Smooth muscle cell (in vitro differentiated cells): ENCODE results near the gene ATF6B. TPM values are rescaled to one million over a fixed set of nuclear protein-coding genes. Genes with fewer than 3 reads are reported as not detected.
A peak's percentile ranks its signal among the peaks of the same experiment; 100 is the strongest.

Source experiments
- DNase-seq: peaks from one replicate; lab custom pipeline; 2025; ENCODE audit not compliant: unreplicated experiment; lab: John Stamatoyannopoulos, UW
- H2AFZ ChIP-seq: fragments of 200-600 bp; sonication (generic); 2 replicates; pipeline ENCODE4 v1.6.0; 2016; ENCODE audit warnings: antibody characterized with exemption, low read depth, mild to moderate bottlenecking
- H3F3A ChIP-seq: fragments of 200-600 bp; sonication (generic); 2 replicates; pipeline ENCODE4 v1.6.0; 2017; ENCODE audit warnings: antibody characterized with exemption, low read depth
- H3K27ac ChIP-seq: fragments of 200-600 bp; sonication (generic); 2 replicates; pipeline ENCODE4 v1.5.1; 2016; ENCODE audit warnings: low read depth, mild to moderate bottlenecking
- H3K27me3 ChIP-seq: fragments of 200-600 bp; sonication (generic); 2 replicates; pipeline ENCODE4 v1.6.1; 2016; ENCODE audit warnings: low read depth, mild to moderate bottlenecking
- H3K36me3 ChIP-seq: fragments of 200-600 bp; sonication (generic); 2 replicates; pipeline ENCODE4 v1.5.1; 2016; ENCODE audit warnings: low read depth
- H3K4me1 ChIP-seq: fragments of 200-600 bp; sonication (generic); 2 replicates; pipeline ENCODE4 v1.5.1; 2016; ENCODE audit warnings: low read depth
- H3K4me2 ChIP-seq: fragments of 200-600 bp; sonication (generic); 2 replicates; pipeline ENCODE4 v1.6.0; 2016; ENCODE audit warnings: mild to moderate bottlenecking
- H3K4me3 ChIP-seq: fragments of 200-600 bp; sonication (generic); 2 replicates; pipeline ENCODE4 v1.5.1; 2016; ENCODE audit warnings: mild to moderate bottlenecking
- H3K79me2 ChIP-seq: fragments of 200-600 bp; sonication (generic); 2 replicates; pipeline ENCODE4 v1.6.0; 2016; ENCODE audit warnings: low read depth, mild to moderate bottlenecking
- H3K9ac ChIP-seq: fragments of 200-600 bp; sonication (generic); 2 replicates; pipeline ENCODE4 v1.6.0; 2016; ENCODE audit warnings: low read depth
- H3K9me3 ChIP-seq: fragments of 200-600 bp; sonication (generic); replicated peaks from 2 replicates; pipeline ENCODE4 v1.5.1; 2016; ENCODE audit warnings: low read depth
- H4K20me1 ChIP-seq: fragments of 200-600 bp; sonication (generic); 2 replicates; pipeline ENCODE4 v1.6.0; 2016; ENCODE audit warnings: low read depth
- CTCF ChIP-seq: fragments of 200-600 bp; sonication (generic); IDR thresholded peaks from 2 replicates; pipeline ENCODE4 v1.5.1; 2017; ENCODE audit warnings: borderline replicate concordance, mild to moderate bottlenecking, antibody characterized with exemption; ENCODE audit not compliant: insufficient read depth, poor library complexity, severe bottlenecking
- WGBS: methylation state at CpG from one replicate; pipeline ENCODE4 v1.1.7; 2016; ENCODE audit warnings: low lambda C conversion rate; 5-methylcytosine and 5-hydroxymethylcytosine counted together
- polyA plus RNA-seq: library from polyadenylated mRNA; unstranded; fragments of >200 nt; fragmentation: Nextera tagmentation; extraction: Ambion mirVana; gene quantifications from 2 replicates; pipeline ENCODE4 v1.2.1, GENCODE V29; 2016
- total RNA-seq: library from RNA; depleted of rRNA; stranded (reverse); fragments of >200 nt; gene quantifications from 2 replicates; pipeline ENCODE4 v1.2.3, GENCODE V29; 2014

Gene ATF6B
- total and polyA plus RNA-seq, 2 experiments from 2014 or later, result 22.2 to 22.5 TPM

- peak; percentile 28 for DNase-seq
- Histone ChIP-seq H3K79me2 (no peaks in the 10 kb centered on the region), H4K20me1 (peaks cover 11% of the 10 kb centered on the region), H2AFZ (no peak overlapping the region), H3K9ac (no peak overlapping the region), H3K36me3 (no peaks in the 10 kb centered on the region), H3K9me3 (no peaks in the 10 kb centered on the region), H3K4me2 (no peak overlapping the region), H3K4me1 (no peaks in the 10 kb centered on the region), H3K4me3 (no peak overlapping the region), H3K27me3 (peaks cover 29% of the 10 kb centered on the region), H3K27ac (no peak overlapping the region), H3F3A (peaks cover 14% of the 10 kb centered on the region)
- TF ChIP-seq CTCF, result peak; percentile 36
- 46% methylated on average over 11 of the region's 50 CpGs for WGBS
These were observed 40.2 kb downstream of the ATF6B start for GRCh38 chr6:32087574-32088486.

GRCh38 chr6:32086661-32087573 lies 41.1 kb downstream of the ATF6B start:
- no peak overlapping the region for H3K4me3 ChIP-seq
- no peak overlapping the region for H3K27ac ChIP-seq
- no peak overlapping the region for H3K4me2 ChIP-seq
- no peak for DNase-seq
- H2AFZ ChIP-seq, result no peak overlapping the region
- TF ChIP-seq CTCF, result no peak
- H3K9ac ChIP-seq, result no peak overlapping the region
- no peaks in the 10 kb centered on the region for H3K4me1 ChIP-seq
- H3F3A ChIP-seq, result peaks cover 10% of the 10 kb centered on the region
- WGBS, result 49% methylated on average over 20 of the region's 45 CpGs
- no peaks in the 10 kb centered on the region for H3K36me3 ChIP-seq
- no peaks in the 10 kb centered on the region for H3K79me2 ChIP-seq
- peaks cover 29% of the 10 kb centered on the region for H3K27me3 ChIP-seq
- no peaks in the 10 kb centered on the region for H3K9me3 ChIP-seq
- peaks cover 11% of the 10 kb centered on the region for H4K20me1 ChIP-seq

- no peaks in the 10 kb centered on the region for H3K79me2 ChIP-seq
- H2AFZ ChIP-seq, result no peak overlapping the region
- H3K27ac ChIP-seq, result no peak overlapping the region
- H3F3A ChIP-seq, result peaks cover 8% of the 10 kb centered on the region
- peaks cover 11% of the 10 kb centered on the region for H4K20me1 ChIP-seq
- no peak for TF ChIP-seq CTCF
- H3K9me3 ChIP-seq, result no peaks in the 10 kb centered on the region
- 92% methylated on average over 17 of the region's 17 CpGs for WGBS
- H3K4me2 ChIP-seq, result no peak overlapping the region
- no peak overlapping the region for H3K9ac ChIP-seq
- H3K4me3 ChIP-seq, result no peak overlapping the region
- peaks cover 29% of the 10 kb centered on the region for H3K27me3 ChIP-seq
- DNase-seq, result no peak
- no peaks in the 10 kb centered on the region for H3K36me3 ChIP-seq
- H3K4me1 ChIP-seq, result no peaks in the 10 kb centered on the region
These were observed 42.1 kb downstream of the ATF6B start for GRCh38 chr6:32085759-32086459.
